GM21526 (cell line): ENCODE measurements around the gene CDKN2B-AS1.

Experiments
- ATAC-seq: cut with Tn5 transposase; IDR thresholded peaks from one replicate; pipeline ENCODE4 v1.9.1; 2021; ENCODE audit warnings: moderate library complexity; ENCODE audit not compliant: unreplicated experiment, low FRiP score

The CDKN2B-AS1 gene

DNA sequence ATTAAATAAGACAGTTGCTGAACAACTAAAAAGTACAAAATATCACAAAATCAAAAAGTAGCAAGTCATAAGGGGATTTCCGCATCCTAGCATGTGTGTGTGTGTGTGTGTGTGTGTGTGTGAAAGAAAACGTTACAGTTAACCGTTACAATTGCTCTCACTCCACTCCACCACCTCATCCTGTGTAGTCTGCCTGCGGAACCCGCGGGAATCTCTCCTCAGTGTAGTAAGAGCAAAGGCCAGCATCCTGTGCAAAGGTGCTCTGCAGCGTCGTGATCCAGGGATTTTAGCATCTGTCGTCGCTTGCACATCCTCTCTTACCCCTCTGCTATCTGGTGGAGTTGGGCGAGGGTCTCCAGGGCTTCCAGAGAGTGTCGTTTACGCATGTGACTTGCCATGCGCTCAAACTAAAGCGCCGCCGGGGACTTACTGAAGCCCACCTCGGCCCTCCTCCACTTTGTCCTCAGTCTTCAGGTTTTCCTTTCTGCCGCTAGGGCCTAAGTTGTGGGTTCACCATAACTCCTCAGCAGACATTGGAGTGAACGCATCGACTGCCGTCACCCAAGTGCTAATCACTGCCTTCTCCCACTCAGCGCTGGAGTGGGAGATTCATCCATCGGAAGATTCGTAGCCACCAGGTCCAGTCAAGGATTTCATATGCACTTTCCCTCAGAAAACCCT is 10.6 kb downstream of the CDKN2B-AS1 start:
- no peak for ATAC-seq

DNA sequence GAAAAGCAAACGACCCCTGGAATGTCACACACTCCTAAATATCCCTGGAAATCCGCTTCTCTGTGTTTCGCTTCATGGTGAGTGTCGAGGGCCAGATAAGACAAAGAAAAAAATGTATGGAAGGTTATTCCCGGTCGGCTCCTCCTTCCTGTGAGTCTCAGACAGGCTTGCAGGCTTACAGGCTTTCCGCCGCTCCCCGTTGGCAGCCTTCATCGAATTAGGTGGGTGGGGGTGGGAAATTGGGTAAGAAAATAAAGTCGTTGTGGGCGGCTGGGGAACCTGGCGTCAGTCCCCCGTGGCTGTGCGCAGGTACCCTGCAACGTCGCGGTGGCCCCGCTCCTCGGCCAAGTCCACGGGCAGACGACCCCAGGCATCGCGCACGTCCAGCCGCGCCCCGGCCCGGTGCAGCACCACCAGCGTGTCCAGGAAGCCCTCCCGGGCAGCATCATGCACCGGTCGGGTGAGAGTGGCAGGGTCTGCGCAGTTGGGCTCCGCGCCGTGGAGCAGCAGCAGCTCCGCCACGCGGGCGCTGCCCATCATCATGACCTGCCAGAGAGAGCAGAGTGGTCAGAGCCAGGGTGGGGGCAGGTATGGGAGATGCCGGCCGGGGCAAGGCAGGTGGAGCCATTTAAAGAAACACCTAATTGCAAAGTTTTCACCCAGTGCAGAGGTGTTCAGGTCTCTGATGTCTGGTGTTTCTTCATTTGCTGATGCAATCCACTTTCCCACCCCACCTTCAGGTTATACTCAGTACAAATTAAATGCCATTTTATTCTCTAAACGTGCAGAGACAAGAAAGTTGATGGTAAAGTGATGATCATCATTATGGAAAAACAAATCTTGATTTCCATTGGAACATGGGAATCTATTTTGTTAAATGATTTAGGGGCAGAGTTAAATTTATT is 11.4 kb downstream of the CDKN2B-AS1 start:
- no peak for ATAC-seq

DNA sequence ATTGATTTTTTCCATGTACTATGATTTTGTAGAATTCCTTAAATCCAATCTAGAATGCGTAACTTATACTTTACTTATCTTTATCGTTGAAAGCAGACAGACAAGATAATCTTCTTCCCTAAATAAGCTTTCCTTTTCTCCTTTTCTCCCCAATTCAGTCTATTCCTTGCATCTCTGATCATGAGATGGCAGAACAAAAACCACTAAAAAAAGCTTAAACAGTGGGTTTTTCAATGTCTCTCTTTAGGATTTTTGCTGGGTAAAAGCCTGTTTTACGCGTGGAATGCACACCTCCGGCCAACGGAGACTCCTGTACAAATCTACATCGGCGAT is 13.8 kb downstream of the CDKN2B-AS1 start:
- no peak for ATAC-seq

DNA sequence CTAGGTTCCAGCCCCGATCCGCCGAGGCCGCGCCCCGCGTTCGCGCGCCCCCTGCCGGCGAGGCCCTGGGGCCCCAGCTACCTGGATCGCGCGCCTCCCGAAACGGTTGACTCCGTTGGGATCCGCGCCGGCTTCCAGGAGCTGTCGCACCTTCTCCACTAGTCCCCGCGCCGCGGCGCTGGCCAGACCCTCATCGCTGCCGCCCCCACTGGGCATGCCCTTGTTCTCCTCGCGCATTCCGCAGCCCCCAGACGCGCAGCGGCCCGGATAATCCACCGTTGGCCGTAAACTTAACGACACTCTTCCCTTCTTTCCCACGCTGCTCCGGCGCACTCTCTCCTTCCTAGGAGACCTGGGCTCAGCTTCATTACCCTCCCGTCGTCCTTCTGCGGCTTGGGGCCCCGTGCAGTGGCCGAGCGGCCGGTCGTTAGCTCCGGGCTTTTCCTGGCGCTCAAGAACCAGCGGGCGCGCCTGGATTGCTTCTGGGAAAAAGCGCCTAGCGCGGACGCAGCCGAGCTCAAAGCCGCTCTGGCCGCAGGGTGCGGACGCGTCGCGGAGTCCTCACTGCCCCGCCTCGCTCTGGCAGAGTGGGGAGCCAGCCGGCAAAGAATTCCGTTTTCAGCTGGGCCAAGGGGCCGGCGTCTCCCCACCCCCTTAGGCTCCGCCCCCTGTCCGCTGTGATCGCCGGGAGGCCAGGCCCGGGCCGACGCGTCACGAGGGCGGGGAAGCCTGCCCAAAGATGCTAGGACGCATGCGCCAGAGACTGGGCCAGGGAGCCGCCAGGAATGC is 14.3 kb downstream of the CDKN2B-AS1 start, which contains the start of gene CDKN2B:
CDKN2B (minus strand) TSS at position 589 of the 789 bp plus-strand sequence; CDS start at position 237, 352 bp downstream.
- peak; percentile 94 for ATAC-seq

DNA sequence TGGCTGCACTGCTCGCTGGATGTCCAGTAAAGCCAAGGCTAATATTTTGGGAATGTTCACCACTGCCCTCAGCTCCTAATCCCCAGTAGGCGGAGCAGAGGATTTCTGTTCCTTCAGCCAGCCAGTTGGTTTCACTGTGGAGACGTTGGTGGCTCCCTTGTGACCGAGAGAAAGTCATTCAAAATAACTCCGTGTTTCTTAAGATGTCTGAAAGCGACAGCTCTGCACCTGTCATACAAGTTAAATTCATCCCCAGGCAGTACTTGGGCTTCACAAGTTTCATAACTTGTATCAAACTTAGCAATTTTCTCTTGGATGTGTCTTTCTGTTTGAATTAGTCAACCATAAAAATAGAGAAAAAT is 14.9 kb downstream of the CDKN2B-AS1 start:
- peak; percentile 52 for ATAC-seq

DNA sequence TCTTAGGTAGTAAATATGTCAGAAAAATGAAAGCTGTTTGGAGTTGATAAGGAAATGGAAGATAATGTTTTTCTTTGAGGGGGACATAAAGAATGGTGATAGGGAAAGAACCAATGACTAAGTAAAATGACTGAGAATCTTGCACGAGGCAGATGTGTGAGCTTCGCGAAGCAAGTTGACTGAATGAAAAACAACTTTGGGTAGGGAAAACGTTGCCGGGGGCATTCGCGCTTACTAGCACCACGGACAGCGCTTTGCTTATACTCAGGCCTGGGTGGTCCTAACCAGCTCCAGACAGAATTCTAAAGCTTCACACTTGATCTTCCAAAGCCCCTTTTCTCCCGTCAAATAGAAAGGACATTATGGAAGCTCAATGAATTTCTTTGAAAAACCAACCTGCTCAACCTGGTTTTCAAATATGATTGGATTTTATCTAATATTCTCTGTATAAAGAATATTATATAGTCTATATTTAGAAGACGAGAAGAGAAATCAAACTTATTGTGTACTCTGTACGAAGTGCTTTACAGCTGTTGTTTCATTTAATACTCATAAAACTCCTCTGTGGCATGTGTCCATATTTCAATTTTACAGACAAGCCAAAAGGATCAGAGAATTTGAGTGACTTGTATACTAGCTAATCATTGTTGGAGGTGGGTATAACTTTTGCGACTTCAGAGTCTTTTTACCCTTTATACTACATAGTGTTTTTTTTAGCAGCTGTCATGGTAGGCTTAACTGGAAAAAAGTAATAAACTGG is 16.5 kb downstream of the CDKN2B-AS1 start:
- ATAC-seq = no peak

DNA sequence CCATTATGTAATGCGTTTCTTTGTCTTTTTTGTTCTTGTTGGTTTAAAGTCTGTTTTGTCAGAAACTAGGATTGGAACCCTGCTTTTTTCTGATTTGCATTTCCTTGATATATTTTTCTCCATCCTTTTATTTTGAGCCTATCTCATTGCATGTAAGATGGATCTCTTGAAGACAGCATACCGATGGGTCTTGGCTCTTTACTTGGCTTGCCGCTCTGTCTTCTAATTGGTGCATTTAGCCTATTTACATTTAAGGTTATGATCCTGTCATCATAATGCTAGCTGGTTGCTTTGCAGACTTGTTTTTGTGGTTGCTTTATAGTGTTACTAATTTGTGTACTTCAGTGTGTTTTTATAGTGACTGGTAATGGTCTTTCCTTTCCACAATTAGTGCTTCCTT is 27.8 kb downstream of the CDKN2B-AS1 start:
- ATAC-seq = no peak

DNA sequence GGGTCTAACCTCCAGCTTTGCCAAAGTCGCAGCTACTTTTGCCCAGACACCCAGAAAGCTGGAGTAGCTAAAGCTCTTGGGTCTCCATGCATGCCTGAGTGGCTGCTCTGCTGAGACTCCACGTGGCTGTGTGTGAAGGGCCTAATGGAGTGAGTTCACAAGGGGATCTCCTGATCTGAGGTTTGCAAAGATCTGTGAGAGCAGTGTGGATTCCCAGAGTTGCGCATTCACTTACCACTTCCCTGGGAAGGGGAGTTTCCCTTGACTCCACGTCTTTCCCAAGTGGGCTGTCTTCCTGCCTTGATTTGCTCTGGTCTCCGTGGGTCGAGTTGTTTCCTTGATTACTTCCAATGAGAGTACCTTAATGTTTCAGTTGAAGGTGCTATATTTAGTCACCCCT is 32.1 kb downstream of the CDKN2B-AS1 start:
- ATAC-seq = no peak

DNA sequence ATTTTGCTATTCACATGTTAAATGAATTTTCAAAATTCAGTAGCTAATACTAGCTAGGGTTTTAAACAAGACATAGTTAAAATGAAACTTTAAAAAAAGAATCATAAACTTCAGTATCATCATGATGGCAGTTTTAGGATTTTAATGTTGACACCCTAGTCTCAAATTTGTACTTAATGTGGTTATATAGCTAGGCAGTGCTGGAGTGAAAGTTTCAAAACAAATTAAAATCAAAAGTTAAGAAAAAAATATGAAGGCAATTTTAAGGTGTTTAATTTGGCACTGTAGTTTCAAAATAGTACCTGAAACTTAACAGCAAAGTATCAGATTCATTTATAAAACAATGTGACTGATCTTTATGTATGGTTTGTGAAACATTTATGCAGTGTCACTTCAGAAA is 33.8 kb downstream of the CDKN2B-AS1 start:
- ATAC-seq = no peak

DNA sequence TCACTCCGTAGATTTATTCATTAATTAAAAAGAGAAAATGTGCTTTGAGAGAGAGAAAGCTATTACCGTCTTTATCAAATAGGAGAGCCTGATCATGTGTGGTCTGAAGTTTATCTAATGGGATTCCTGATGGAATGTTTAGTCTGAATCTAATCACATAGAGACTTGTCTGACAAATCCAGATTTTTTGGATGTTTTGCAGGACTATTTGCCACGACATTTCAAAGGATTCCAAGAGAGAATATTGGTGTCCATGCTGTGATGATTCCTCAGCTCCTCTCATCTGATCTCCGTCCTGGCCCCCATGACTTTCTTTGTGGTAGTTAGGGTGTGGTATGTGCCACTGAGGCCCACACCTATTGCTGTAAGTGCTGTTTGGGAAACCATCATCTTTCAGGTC is 34.6 kb downstream of the CDKN2B-AS1 start:
- no peak for ATAC-seq

DNA sequence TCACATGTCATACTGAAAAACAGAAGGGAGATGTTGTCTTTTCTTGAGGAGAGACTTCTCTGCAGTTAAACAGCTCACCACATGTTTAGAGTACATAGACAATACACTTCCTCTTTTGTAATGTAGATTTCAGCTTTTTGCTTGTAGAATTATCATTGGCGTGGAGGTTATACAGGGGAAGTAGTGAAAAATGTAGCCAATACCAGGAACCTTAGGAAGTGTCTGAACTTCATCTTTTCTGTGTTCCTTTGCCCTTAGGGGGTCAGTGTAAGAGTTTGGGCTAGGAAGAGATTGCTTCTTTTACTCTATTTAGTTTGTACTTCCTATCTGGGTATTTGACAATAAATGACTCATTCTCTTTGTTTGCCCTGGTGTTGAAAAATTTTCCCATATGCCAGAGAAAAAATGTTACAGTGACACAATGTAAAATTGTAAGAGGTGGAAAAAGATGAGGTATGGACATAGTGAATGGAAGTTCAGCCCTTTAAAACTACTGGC is 35.6 kb downstream of the CDKN2B-AS1 start:
- peak; percentile 90 for ATAC-seq

DNA sequence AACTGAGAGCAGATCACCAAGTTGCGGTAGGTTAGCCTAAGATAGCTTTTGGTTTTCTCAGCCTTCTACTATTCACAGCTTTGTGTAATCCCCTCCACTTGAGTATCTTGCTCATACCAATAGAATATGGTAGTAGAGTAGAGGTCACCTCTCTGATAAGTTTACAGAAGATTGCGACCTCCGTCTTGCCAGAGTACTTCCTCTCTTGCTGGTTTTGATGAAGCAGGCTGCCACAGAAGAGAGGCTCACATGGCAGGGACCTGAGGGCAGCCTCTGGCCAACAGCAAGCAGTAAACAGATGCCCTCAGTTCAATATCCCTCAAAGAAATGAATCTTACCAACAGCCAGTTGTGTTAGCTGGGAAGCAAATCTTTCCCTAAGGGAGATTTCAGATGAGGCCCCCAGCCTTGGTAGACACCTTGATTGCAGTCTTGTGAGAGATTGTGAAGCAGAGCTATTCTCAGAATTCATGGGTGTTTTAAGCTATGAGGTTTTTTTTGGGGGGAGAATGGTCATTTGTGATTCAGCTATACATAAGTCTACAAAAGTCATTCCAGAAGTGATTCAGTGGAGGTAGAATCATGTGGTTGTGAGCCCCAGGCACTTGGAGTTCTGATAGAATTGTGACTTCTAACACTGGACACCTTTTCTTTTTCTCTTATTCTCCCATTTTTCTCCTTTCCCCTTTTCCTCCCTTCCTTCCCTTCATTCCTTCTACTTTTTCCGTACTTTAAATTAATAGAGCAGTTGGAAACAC is 37.2 kb downstream of the CDKN2B-AS1 start:
- ATAC-seq = no peak

DNA sequence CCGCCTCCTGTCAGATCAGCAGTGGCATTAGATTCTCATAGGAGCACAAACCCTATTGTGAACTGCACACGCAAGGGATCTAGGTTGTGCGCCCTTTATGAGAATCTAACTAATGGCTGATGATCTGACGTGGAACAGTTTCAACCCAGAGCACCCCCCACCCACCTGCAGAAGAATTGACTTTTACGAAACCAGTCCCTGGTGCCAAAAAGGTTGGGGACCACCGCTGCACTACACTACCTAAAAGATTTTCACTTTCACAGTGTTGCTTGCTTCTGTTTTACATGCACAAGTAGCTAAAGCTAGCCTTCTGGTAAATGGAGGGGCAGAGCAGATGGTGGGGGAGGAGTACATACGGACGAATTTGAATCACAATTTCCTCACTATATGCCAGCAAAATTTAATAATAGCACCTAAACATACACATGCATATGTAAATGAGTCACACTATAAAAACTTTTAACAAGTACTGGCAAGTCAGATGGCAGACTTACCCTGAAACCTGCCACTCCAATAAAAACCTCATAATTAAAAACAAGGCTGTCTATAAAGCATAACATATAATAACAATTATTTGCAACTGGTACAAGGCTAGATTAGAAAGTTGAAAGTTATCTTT is 38.5 kb downstream of the CDKN2B-AS1 start:
- no peak for ATAC-seq

DNA sequence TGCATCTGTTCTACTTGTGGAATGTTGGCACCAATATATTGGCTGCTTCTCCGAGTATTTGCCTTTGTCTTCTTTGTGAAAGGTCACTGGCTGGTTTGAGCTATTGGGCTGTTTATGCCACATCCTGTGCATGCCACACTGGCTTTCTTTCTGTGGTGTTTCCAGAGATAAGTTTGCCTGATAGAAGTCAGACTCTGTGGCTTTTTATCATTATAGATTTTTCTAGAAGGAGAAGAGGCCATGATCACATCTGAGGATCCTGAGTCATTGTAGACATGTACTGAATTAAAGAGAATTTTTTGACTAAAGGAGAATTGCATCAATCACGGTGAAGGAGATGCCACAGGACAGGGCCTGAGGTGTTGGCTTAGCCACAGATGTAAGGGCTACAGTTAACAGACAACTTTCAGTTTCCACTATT is 41.0 kb downstream of the CDKN2B-AS1 start:
- no peak for ATAC-seq

DNA sequence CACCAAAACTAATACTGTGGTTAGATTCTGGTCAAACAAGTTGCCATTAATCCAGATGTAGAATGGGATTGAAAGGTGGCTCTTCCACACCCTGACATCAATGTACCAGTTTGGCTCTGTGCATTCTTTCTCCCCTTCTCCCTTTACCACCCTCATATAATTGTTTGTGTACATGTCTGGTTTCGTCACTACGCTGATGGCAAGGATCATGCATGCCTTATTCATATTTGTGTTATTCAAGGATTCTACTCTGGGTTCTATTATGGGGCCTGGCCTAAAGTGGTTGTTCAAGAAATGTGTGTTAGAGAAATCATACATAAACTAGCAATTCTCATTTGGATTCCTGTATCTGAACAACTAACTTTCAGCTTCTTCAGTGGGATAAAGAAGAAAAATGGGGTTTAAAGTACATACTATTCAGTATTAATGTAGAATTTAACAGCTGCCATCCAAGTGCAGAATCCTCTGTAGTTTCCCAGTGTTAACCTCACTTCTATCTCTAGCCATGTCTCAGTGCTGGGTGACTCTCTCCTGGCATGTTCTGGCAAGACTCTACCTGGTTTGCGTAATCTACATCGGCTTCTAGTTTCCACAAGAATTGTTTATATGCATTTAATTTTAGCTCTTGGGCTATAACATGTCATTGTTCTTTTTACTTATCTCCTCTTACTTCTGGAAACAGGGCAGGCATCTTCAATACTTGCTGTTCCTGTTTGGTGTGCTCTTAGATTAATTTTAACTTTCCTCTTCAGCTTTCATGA is 42.5 kb downstream of the CDKN2B-AS1 start:
- no peak for ATAC-seq

DNA sequence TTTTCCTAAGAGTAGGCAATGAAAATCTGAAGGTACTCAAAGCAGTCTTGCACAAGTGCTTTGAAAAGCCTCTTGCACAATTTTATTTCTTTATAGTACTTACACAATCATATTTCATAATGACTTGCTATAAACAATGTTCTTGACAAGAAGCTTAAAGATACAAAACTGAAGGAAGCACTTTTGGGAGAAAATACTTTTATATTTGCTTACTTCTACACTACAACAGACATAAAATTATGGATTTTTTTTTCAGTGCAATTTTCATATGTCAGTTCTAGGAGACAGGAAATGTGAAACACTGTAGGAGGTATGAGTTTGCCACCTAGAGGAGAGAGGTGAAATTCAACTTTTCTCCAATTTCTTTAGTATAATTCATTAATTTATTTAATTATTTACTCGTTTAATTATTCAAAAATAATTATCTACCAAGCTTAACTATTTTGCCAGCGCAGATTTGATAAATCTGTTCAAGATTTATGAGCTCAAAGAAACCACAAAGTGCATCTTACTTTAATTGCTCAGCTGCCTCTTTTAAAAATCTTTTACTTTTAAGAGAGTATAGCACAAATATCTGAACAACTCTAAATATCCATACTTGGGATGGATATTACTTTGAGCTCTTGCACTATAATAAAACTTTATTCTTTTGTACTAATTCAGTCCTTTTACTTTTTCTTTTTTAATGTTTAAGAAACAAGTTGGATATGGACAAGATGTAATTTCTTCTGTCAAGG is 43.5 kb downstream of the CDKN2B-AS1 start:
- ATAC-seq = no peak

DNA sequence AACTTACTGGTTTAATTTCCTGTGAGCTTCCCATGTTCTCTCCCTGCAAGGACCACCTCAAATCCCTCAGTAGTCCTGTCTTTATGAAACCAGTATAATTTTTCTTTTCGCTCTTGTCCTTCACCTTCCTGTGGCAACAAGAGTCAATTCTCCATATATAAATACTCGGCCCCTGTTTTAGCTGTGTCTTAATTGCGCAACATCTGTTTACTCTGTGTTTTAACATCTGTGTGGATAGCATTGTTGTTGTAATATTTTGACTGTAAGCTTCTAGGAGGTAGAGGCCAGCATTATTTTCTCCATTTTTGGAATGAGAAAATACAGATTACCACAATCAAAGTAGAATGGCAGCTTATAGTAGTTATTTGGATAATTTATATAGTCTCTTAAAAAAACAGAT is 44.7 kb downstream of the CDKN2B-AS1 start:
- ATAC-seq = no peak

DNA sequence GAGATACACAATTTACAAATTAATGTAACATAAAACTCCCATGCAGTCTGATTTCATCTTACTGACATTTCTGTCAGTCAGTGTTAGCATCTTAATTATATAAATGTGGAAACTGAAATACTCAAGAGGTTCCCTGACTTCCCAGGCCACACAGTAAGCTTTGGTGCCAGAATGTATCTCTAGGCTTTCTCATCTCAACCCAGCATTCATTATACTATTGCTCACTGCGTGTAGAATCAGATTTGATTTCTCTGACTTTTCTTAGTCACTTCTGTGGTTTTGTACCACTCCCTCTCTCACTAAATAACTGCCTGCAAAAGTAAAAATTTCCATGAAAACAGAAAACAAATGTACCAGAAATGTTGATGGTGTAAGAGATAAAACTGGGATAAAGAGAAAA is 46.2 kb downstream of the CDKN2B-AS1 start:
- ATAC-seq = no peak
